ENCODE results near the gene ENPP1.

GRCh38 chr6:131846023-131846663 lies 38.3 kb downstream of the ENPP1 start:
- TF ChIP-seq POLR2AphosphoS5 (IDR thresholded peaks at IDR 0.05; ENCODE audit: borderline replicate concordance, low read depth, low read length) (no peak), EZH2 (IDR thresholded peaks at IDR 0.05) (no peak), FOXP2 (optimal IDR thresholded peaks at IDR 0.05; ENCODE audit: control extremely low read depth, extremely low read length, insufficient read depth) (no peak)
